Measurements from ENCODE around the gene TRIP13. TPM values are rescaled to one million over a fixed set of nuclear protein-coding genes. Genes with fewer than 3 reads are reported as not detected.
"Not testable (repeated sequence)": the region's sequence is repeated elsewhere in the genome, so short reads cannot be mapped to it uniquely, and the experiment has no call there.

The TRIP13 gene
- polyA plus RNA-seq, 10 donors, result 6.5 to 14.2 (median 8.6) TPM

DNA sequence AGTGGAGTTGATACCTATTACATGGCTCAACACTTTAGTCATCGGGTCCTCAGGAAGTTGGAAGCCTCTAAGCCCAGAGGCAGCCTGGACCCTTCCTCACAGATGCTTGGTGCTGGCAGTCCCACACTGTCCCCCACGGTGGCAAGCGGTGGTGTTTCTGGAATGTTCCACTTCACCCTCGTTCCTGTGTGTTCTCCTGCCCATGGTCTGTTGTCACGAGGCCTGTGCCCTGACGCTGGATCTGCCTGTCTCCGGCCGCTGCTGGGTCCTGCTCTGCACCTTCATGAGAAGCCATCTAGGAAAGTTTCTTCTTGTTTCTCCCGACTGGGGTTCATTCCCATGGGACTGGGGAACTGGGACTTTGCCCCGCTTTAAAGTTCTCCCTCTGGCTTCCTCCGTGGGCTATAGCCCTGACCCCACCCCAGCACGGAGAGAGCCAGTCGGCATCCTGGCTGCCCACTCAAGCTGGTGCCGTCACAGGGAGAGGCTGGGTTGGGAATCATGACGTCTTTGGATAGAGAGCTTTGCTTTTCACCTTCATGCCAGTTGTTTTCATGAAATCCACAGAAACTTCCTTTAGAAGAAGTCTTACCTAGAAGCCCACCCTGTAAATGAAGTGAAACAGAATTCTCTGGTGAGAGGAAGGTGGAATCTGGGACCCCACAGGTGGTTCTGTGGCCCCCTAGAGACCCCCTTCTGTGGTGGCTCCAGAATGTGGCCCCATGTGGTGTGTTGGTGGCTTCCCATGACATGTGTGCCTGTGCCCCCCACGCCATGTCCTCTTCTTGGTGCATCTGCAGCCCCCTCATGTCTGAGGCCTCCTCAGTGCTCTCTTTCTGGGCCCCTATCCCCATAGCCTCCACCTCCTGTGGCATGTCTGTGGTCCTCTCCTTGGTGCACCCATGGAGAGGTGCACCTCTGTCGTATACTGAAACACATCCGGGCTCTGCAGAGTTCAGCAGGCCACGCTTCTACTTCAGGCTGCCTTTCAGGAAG is 43.8 kb downstream of the TRIP13 start:
- DNase-seq, result no peak

DNA sequence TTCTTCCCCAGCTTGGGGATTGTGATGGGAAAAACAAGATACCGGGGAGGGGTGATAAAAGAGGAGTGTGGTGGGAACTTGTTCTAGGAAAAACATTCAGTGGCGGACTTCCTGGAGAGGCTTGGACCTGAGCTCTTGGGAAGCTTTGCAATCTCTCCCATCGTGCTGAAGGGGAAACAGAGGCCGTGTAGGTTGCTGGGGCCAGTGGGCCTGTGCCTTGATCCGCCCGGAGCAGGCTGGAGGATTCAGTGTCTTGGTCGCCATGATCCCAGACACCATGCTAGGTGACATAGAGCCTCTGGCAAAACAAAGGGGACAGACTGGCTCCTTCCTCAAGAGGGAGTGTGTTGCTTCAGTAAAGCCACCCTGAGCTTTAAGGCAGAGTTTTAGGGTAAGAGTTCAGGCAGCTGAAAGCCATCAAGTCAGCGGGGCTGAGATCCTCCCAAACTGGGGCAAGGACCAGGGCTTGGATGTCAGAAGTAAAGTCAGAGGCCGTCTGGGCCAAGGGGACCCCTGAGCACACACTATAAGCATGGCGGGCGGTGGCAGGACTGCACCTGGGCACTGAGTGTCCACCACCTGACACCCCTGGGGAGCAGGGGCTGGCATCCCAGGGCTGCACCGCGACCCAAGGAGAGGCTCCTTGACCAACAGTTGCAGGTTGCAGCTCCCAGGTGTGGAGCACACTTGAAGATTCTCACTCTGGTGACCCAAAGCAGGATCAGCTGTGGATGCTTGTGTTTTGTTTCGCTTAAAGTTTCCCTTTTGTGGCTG is 44.7 kb downstream of the TRIP13 start:
- DNase-seq, result no peak

DNA sequence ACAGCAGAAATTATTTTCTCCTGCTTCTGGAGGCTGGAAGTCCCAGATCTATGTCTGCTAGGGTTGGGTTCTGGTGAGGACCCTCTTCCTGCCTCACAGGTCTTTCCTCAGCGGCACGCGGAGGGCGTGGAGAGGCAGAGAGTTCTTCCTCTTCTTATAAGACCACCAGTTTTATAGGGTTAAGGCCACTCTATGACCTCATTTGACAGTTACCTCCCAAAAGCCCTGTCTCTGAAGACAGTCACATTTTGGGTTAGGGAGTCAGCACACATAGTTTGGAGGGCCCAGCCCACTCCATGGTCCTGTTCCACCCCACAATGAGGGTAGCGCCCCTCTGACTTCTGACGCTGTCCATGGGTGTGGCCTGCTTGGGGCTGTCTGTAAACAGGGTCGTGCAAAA is 46.7 kb downstream of the TRIP13 start:
- no peak for DNase-seq

DNA sequence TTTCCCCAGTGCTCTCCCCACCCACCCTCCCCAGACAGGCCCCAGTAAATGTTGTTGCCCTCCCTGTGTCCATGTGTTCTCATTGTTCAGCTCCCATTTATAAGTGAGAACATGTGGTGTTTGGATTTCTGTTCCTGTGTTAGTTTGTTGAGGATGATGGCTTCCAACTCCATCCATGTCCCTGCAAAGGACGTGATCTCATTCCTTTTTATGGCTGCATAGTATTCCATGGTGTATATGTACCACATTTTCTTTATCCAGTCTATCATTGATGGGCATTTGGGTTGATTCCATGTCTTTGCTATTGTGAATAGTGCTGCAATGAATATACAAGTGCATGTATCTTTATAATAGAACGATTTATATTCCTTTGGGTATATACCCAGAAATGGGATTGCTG is 48.1 kb downstream of the TRIP13 start:
- not testable (repeated sequence) for DNase-seq

GRCh38 chr5:943201-943917 is 50.7 kb downstream of the TRIP13 start:
- no peak for DNase-seq

DNA sequence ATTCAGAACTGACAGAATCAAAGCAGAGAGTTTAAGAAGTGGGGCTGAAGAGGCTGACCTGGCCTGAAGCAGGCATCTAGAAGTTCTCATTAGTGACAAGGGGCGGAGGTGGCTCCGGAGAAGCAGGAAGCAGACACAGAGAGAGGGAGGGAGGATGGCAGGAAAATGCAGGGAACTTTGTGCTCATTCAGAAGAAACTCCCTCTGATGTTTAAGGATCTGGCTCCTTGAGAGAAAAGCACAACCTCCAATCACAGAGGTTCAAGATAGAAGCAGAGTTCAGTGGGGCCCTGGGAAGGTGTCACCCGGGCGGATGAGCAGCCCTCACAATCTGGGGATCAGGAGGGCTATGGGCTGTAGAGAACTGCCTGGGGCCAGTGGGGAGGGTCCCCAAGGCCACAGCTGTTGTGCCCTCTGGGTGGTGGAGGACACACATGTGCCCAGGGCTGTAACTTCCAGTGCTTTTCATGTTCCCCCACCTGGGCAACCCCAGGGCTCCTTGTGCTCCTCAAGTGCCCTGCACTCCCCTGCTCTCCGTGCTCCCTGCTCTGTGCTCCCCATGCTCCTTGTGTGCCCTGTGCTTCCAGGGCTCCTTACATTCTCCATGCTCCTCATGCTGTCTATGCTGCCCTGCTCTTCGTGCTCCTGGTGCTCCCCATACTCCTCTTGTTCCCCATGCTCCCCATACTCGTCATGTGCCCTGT is 51.4 kb downstream of the TRIP13 start:
- DNase-seq, result no peak

GRCh38 chr5:944621-944927 is 51.9 kb downstream of the TRIP13 start:
- DNase-seq, result no peak

DNA sequence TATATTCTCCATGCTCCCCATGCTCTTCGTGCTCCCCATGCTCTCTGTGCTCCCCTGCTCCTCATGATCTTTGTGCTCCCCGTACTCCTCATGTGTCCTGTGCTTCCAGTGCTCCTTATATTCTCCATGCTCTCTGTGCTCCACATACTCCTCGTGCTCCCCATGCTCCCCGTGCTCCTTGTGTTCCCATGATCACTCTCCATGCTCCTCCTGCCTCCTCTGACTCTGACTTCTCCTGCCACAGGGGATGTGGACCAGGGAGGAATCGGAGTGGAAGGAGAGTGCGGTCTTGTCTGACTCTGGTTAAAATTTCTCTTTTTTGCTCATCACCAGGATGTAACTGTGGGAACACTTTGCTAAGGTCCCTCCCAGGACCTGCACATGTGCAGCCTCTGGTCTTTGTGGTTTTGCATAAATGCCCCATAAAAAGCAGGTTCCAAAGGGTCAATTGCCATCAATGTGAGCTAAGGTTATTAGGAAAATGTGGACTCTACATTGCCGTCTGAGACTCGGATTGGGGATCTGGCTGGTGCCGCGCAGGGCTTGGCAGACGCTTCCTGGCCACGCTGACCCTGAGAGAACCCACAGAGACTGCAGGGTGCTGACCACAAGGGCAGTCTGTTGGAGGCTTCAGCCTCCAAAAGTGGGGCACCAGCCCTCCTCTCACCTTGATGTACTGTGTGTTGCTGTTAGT is 52.5 kb downstream of the TRIP13 start:
- no peak for DNase-seq

- DNase-seq, result peak in 1 of 3 donors; percentile 46
Observed at GRCh38 chr5:945691-946551, 53.2 kb downstream of the TRIP13 start.

DNA sequence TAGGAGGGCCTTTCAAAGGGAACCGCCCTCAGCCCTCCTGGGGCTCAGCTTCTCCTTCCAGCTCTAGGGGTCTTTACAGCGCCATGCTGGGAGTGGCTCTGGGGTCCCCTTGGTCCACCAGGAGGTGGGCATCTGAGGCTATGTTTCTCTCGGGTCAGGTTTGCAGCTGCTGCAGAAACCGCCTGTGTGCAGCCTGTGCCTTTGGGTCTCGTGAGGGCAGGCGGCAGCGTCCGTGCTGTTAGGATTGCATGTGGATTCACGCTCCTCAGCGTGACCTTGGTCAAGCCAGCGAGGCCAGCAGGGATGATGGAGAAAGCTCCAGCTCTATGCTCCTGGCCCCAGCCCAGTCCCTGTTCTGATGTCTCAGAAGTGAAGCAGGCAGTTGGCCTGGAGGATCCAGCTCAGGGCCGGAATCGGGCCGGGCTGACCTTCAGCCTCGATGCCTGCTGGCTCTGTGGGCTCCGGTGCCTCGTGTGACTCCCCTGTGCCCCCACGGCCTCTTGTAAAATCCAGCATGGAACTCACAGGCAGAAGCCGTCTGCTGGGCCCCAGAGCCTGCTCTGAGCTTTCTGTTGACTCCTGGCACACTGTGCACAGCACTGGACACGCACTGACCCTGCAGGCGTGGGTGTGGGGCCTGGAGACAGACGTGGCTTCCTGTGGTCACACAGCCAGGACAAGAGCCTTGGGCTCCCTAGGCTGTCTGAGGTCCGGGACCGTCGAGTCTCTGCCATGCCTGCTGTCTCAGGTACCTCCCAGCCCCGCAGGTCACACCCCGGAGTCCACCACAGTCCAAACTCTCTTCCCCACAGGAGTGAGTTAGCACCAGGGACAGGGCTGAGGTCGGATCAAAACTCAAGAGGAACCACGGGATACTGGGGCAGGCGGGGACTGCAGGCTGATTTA is 54.3 kb downstream of the TRIP13 start:
- DNase-seq, result no peak

GRCh38 chr5:947626-948471 is 55.2 kb downstream of the TRIP13 start:
- DNase-seq, result no peak

DNA sequence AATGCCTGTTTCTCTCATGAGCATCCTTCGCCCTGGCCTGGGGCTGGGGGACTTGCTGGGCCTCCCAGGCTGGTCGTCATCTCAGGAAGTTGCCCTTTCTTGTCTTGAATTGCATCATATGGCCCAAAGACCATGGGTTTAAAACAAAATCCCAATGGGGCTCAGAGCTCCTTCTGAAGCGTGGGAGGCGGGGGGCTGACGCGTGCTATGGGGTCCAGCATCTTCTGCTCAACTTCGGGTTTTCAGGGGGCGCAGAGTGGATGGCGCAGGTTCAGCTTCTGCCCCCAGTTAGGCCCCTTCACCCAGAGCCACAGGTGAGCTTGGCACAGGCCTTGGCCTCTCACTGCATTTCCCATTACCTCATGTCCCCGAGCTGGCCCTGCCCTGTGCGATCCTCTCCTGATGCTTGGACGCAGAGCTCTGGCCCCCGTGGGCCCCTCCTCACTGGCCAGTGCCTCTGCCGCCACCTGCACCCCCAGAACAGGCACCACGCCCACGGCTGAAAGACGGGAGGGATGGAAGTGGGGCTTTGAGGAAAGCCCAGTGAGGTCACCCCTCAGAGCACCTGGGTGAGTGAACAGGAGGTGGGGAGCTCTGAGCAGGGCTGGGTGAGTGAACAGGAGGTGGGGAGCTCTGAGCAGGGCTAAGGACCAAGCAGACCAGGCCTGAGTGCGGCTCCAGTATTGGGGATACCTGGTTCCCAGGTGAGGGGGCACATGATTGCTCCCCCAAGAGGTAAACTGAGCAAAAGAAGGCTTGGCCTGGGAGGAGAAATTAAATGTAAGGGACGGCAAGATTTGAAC is 56.0 kb downstream of the TRIP13 start:
- no peak for DNase-seq

- no peak for DNase-seq
Observed at GRCh38 chr5:949275-949543, 56.5 kb downstream of the TRIP13 start.

- no peak for DNase-seq
Observed at GRCh38 chr5:949815-950560, 57.3 kb downstream of the TRIP13 start.

DNA sequence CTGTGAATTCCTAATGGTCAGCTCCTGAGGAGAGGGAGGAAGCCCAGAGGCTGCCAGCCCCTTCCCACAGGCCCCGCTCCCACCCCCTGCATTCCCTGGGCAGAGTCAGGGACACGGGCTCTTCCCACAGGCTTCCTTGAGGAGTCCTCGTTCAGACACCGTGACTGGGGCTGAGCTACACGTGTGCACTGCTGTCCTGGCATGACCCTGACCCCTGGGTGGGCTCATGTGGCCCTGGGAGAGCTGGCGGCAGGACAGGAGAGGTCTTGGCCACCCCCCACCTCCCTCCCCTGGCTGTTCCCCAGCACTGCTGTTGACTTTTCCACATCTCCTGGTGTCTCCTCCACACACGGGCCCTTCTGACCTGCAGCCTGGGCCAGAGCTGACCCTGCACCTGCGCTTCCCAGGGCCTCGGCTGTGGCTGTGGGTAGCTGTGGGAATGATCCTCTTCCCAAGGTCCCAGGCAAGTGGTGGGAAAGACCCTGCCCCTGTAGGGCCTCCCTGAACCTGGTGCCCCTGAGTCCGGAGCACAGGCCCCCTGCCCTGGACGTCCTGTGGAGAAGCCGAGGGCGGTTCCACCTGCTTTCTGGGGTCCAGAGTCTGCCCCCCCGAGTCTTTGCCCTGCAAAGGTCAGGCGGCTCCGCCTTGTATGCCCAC is 59.4 kb downstream of the TRIP13 start:
- DNase-seq, result no peak

Data from muscle of back (tissue), 11 donors.